NCI-H748 (cell line): Measurements from ENCODE around the gene ANKMY2.
"Not testable (repeated sequence)": the region's sequence is repeated elsewhere in the genome, so short reads cannot be mapped to it uniquely, and the experiment has no call there.

Experiments used
- DNase-seq: peaks from one replicate; lab custom pipeline; 2025; ENCODE audit not compliant: unreplicated experiment; lab: John Stamatoyannopoulos, UW

ANKMY2 gene

GRCh38 chr7:16645593-16646471 lies at the start of gene ANKMY2, which contains the start of gene BZW2:
Gene ANKMY2 (minus strand): TSS chr7:16645754. CDS start chr7:16645573, 181 bp downstream.
Gene BZW2 (plus strand): TSS chr7:16646181. CDS start chr7:16665444, 19,263 bp downstream.
- DNase-seq = peak; percentile 98

- DNase-seq = no peak
Measured at GRCh38 chr7:16694806-16695205, 49.3 kb upstream of the ANKMY2 start.

- DNase-seq = no peak
Measured at GRCh38 chr7:16693601-16694318, 48.2 kb upstream of the ANKMY2 start.

GRCh38 chr7:16691241-16691640 lies 45.7 kb upstream of the ANKMY2 start:
- no peak for DNase-seq

GRCh38 chr7:16688249-16688648 lies 42.7 kb upstream of the ANKMY2 start:
- DNase-seq = no peak

GRCh38 chr7:16685535-16685934 lies 40.0 kb upstream of the ANKMY2 start:
- no peak for DNase-seq

GRCh38 chr7:16684935-16685334 lies 39.4 kb upstream of the ANKMY2 start:
- no peak for DNase-seq

GRCh38 chr7:16678645-16679566 lies 33.4 kb upstream of the ANKMY2 start:
- DNase-seq = not testable (repeated sequence)

- no peak for DNase-seq
Measured at GRCh38 chr7:16677978-16678494, 32.5 kb upstream of the ANKMY2 start.

- no peak for DNase-seq
Measured at GRCh38 chr7:16675277-16675676, 29.7 kb upstream of the ANKMY2 start.

GRCh38 chr7:16671811-16672210 lies 26.3 kb upstream of the ANKMY2 start:
- DNase-seq = no peak

GRCh38 chr7:16670731-16671344 lies 25.3 kb upstream of the ANKMY2 start:
- DNase-seq = no peak

- DNase-seq = no peak
Measured at GRCh38 chr7:16670021-16670420, 24.5 kb upstream of the ANKMY2 start.

GRCh38 chr7:16669581-16669980 lies 24.0 kb upstream of the ANKMY2 start:
- DNase-seq = no peak

GRCh38 chr7:16668978-16669377 lies 23.4 kb upstream of the ANKMY2 start:
- DNase-seq = no peak

GRCh38 chr7:16668049-16668858 lies 22.7 kb upstream of the ANKMY2 start:
- DNase-seq = no peak

GRCh38 chr7:16667355-16667754 lies 21.8 kb upstream of the ANKMY2 start:
- no peak for DNase-seq

GRCh38 chr7:16661924-16662323 lies 16.4 kb upstream of the ANKMY2 start:
- DNase-seq = no peak

GRCh38 chr7:16660702-16661464 lies 15.3 kb upstream of the ANKMY2 start:
- DNase-seq = no peak
